Panc1 (cell line): ENCODE measurements around the gene RBMS3.

Source experiments
- CTCF ChIP-seq: fragments of 450-650 bp; IDR thresholded peaks from 2 replicates; pipeline ENCODE4 v1.5.1; 2017; ENCODE audit warnings: mild to moderate bottlenecking
- POLR2AphosphoS5 ChIP-seq: IDR thresholded peaks from 2 replicates; pipeline ENCODE4 v1.6.1; 2012; ENCODE audit warnings: mild to moderate bottlenecking, low read depth, low read length, moderate library complexity
- SIN3A ChIP-seq: IDR thresholded peaks from 2 replicates; pipeline ENCODE4 v1.6.1; 2012; ENCODE audit warnings: low read depth, mild to moderate bottlenecking, low read length, moderate library complexity, borderline replicate concordance; ENCODE audit not compliant: insufficient read depth
- TCF7L2 ChIP-seq: IDR thresholded peaks from 2 replicates; pipeline ENCODE4 v1.6.1; 2011; ENCODE audit warnings: mild to moderate bottlenecking, low read depth, low read length, inconsistent platforms
- TF ChIP-seq, protein P1 (sequence below), 2 experiments: IDR thresholded peaks; 2 replicates each; pipeline ENCODE4 v1.6.1; 2011 to 2012; ENCODE audit warnings: low read depth in 2 of 2, control low read depth in 1 of 2, low read length in 1 of 2, mild to moderate bottlenecking in 1 of 2, moderate library complexity in 1 of 2; ENCODE audit not compliant: insufficient read depth in 1 of 2

GRCh38 chr3:29796808-29797207, 515.9 kb downstream of the RBMS3 start:
- TF ChIP-seq CTCF (no peak), POLR2AphosphoS5 (no peak), SIN3A (no peak), TCF7L2 (no peak)
- TF ChIP-seq, protein P1, sequence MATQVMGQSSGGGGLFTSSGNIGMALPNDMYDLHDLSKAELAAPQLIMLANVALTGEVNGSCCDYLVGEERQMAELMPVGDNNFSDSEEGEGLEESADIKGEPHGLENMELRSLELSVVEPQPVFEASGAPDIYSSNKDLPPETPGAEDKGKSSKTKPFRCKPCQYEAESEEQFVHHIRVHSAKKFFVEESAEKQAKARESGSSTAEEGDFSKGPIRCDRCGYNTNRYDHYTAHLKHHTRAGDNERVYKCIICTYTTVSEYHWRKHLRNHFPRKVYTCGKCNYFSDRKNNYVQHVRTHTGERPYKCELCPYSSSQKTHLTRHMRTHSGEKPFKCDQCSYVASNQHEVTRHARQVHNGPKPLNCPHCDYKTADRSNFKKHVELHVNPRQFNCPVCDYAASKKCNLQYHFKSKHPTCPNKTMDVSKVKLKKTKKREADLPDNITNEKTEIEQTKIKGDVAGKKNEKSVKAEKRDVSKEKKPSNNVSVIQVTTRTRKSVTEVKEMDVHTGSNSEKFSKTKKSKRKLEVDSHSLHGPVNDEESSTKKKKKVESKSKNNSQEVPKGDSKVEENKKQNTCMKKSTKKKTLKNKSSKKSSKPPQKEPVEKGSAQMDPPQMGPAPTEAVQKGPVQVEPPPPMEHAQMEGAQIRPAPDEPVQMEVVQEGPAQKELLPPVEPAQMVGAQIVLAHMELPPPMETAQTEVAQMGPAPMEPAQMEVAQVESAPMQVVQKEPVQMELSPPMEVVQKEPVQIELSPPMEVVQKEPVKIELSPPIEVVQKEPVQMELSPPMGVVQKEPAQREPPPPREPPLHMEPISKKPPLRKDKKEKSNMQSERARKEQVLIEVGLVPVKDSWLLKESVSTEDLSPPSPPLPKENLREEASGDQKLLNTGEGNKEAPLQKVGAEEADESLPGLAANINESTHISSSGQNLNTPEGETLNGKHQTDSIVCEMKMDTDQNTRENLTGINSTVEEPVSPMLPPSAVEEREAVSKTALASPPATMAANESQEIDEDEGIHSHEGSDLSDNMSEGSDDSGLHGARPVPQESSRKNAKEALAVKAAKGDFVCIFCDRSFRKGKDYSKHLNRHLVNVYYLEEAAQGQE (IDR thresholded peaks at IDR 0.05; ENCODE audit: insufficient read depth in 1 of 2, low read depth in 2 of 2, low read length in 1 of 2) = no peak
